ENCODE data around the gene SPTB.
A peak's percentile ranks its signal among the peaks of the same experiment; 100 is the strongest.

SPTB gene

DNA sequence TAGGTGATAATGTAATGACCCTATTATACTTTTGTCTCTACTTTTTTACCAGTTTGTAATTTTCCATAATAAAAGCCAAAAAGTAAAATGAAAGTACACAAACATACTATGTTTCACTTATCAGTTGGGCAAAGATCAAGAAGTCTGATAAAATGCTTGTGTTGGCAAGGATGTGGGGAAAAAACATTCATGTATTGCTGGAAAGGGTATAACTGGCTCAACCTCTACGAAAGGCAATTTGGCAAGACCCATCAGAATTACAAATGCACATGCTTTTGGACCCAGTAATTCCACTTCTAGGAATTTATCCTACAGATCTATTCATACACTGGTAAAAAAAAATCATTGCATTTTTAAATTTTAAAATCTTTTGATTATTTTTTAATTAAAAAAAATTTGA is 68.0 kb downstream of the SPTB start:
- no peak overlapping the region for H3K27ac ChIP-seq
- TF ChIP-seq CTCF (IDR thresholded peaks at IDR 0.05) (no peak), ZFX (IDR thresholded peaks at IDR 0.05; ENCODE audit: borderline replicate concordance) (no peak)

- H3K27ac ChIP-seq = no peak overlapping the region
- TF ChIP-seq ZFX (IDR thresholded peaks at IDR 0.05; ENCODE audit: borderline replicate concordance) (no peak), CTCF (IDR thresholded peaks at IDR 0.05) (no peak)
These were observed 71.3 kb downstream of the SPTB start for GRCh38 chr14:64808449-64808848.

- no peak overlapping the region for H3K27ac ChIP-seq
- TF ChIP-seq CTCF (IDR thresholded peaks at IDR 0.05) (no peak), ZFX (IDR thresholded peaks at IDR 0.05; ENCODE audit: borderline replicate concordance) (no peak)
These were observed 72.2 kb downstream of the SPTB start for GRCh38 chr14:64807551-64807950.

DNA sequence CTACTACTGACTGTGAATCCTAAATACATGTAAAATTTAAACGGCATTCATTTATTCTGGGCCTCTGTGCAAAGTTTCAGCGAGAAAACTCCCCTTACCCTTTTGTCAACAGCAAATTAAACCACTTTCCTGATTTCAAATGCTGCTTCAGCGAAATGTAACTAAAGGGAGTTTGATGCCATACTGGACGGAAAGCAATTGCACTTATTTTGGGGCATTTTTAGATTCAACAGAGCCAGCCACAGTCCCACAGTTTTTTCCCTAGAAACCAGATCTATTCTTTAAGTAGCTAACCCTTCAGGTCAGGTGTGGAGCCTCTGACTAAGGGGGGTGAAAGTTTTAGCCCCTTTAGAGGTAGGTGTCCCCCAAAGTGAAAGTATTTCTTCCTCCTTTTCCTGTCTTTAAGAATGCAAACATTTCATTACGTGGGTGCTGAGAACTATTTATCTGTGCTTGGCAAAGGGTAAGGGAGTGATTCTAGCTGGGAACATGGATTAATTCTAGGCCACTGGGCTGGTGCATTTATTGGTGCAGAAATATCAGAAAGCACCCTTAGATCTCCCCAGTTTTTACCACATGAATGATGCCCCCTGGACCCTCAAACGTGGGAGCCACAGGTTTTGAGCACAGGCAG is 72.7 kb downstream of the SPTB start:
- peak overlapping the region; percentile 35 for H3K27ac ChIP-seq
- TF ChIP-seq CTCF (IDR thresholded peaks at IDR 0.05) (no peak), ZFX (IDR thresholded peaks at IDR 0.05; ENCODE audit: borderline replicate concordance) (no peak)

DNA sequence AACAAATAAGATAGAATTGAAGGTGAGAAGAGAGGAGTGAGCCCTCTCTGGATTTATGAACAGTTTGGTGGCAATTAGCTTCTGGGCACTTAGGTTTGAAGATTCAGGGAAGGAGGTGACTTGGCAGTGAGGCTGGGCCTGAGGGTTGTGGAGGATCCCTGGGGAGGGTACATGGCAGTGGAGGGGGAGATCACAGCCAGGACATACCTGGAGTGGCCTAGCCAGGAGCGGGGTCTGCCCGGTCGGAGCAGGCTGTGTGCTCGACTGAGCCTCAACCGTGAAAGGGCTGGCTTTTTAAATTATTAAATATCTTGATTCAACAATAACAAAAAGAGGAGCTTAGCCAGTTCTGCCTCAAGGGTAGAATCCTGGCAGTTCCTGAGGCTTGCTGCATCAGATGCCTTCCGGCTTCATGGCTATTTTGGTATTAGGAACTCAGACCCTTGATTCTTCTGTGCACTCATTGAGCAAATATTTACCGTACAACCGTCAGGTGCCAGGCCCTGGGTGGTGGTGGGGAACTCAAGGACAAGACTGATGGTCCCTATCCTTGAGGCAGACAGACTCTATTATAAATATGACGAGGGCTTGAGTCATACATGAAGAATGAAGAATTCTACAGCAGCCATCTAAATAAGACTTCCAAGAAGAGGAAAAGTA is 73.4 kb downstream of the SPTB start:
- TF ChIP-seq CTCF (IDR thresholded peaks at IDR 0.05) (no peak), ZFX (IDR thresholded peaks at IDR 0.05; ENCODE audit: borderline replicate concordance) (no peak)

DNA sequence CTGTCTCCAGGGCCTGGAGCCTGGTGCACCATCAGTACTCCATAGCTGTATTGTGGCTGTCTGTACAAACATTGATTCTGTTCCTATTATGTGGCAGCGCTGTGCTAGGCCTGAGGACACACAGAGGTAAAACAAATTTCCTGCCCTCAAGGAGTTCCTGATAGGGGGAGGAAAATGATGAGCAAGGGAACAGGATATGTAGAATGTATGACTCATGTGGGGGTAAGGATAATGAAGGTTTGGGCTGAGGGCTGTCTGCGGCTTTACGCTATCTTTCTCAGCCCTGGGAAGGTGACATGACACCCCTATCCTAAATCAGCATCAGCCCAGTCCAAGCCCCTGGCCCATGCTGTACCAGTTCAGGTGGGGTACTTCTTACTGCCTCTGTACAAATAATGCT is 74.1 kb downstream of the SPTB start:
- peak overlapping the region; percentile 35 for H3K27ac ChIP-seq

More for the DNA sequence above, 73.4 kb downstream of the SPTB start:
- peak overlapping the region; percentile 35 for H3K27ac ChIP-seq

- H3K27ac ChIP-seq = no peak overlapping the region
- no peak for TF ChIP-seq CTCF (IDR thresholded peaks at IDR 0.05)
- no peak for TF ChIP-seq ZFX (IDR thresholded peaks at IDR 0.05; ENCODE audit: borderline replicate concordance)
These were observed 74.9 kb downstream of the SPTB start for GRCh38 chr14:64804754-64805260.
